DLD1 (cell line): ENCODE results near the gene ANP32A.
"Not testable (repeated sequence)": the region's sequence is repeated elsewhere in the genome, so short reads cannot be mapped to it uniquely, and the experiment has no call there.

Experiments used
- in situ Hi-C: cut with HindIII; loops from 2 replicates; pipeline ENCODE4 v1.10.0; 2017; ENCODE audit warnings: low sequenced_read_pairs

ANP32A gene

GRCh38 chr15:68820295-68821189 lies at the start of gene ANP32A:
ANP32A (minus strand) TSS chr15:68820895; CDS start chr15:68820751, 144 bp downstream.
- in situ Hi-C loops: no loop called here

GRCh38 chr15:68868296-68868695 lies 47.6 kb upstream of the ANP32A start:
- in situ Hi-C loops: no loop called here

- in situ Hi-C loops: no loop called here
These were observed 41.7 kb upstream of the ANP32A start for GRCh38 chr15:68862415-68862814.

GRCh38 chr15:68858666-68859065 lies 38.0 kb upstream of the ANP32A start:
- in situ Hi-C loops: not testable (repeated sequence)

- in situ Hi-C loops: not testable (repeated sequence)
These were observed 36.7 kb upstream of the ANP32A start for GRCh38 chr15:68857443-68857842.

- in situ Hi-C loops: no loop called here
These were observed 31.8 kb upstream of the ANP32A start for GRCh38 chr15:68852461-68852860.

- in situ Hi-C loops: no loop called here
These were observed 31.3 kb upstream of the ANP32A start for GRCh38 chr15:68851971-68852370.

GRCh38 chr15:68849497-68849896 lies 28.8 kb upstream of the ANP32A start:
- in situ Hi-C loops: no loop called here

- in situ Hi-C loops: no loop called here
These were observed 26.2 kb upstream of the ANP32A start for GRCh38 chr15:68846851-68847439.

- in situ Hi-C loops: no loop called here
These were observed 24.3 kb upstream of the ANP32A start for GRCh38 chr15:68844856-68845550.

GRCh38 chr15:68843425-68844311 lies 23.0 kb upstream of the ANP32A start:
- in situ Hi-C loops: no loop called here

GRCh38 chr15:68842958-68843357 lies 22.3 kb upstream of the ANP32A start:
- in situ Hi-C loops: no loop called here

- in situ Hi-C loops: no loop called here
These were observed 13.7 kb upstream of the ANP32A start for GRCh38 chr15:68834346-68834745.

- in situ Hi-C loops: no loop called here
These were observed 13.1 kb upstream of the ANP32A start for GRCh38 chr15:68833700-68834331.

GRCh38 chr15:68830141-68830785 lies 9.6 kb upstream of the ANP32A start:
- in situ Hi-C loops: no loop called here

- in situ Hi-C loops: no loop called here
These were observed 8.4 kb upstream of the ANP32A start for GRCh38 chr15:68829068-68829467.

- in situ Hi-C loops: no loop called here
These were observed 2.9 kb upstream of the ANP32A start for GRCh38 chr15:68823561-68823960.

- in situ Hi-C loops: no loop called here
These were observed 2.1 kb upstream of the ANP32A start for GRCh38 chr15:68822818-68823217.

GRCh38 chr15:68821841-68822381 lies 1.2 kb upstream of the ANP32A start:
- in situ Hi-C loops: no loop called here
